NCI-H82 treated with DMSO at 0.1 percent for 48 hours (cell line): ENCODE results near the gene ACAD10.
"Not testable (repeated sequence)": the region's sequence is repeated elsewhere in the genome, so short reads cannot be mapped to it uniquely, and the experiment has no call there.

Source experiments
- DNase-seq: peaks from one replicate; lab custom pipeline; 2025; ENCODE audit not compliant: unreplicated experiment; lab: John Stamatoyannopoulos, UW

Gene ACAD10

DNA sequence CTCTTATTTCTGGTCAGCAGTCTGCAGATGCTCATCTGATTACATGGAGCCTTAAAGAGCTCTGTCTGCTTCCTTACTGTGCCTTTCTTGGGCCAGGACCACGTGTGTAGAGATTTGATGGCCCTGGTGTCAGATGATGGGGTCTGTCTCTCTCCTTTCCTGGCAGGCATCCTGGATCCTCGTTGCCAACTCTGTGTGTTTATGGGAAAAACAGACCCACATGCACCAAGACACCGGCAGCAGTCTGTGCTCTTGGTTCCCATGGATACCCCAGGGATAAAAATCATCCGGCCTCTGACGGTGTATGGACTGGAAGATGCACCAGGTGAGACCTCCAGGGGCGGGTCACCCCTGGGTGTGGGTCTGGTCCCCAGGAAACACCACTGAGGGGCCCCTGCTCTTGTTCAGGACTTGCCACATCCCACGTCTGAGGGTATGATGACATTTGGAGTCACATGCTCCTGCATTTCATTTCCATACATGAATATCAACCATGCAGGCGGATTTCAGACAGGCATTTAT is 62.4 kb downstream of the ACAD10 start:
- DNase-seq, result no peak

DNA sequence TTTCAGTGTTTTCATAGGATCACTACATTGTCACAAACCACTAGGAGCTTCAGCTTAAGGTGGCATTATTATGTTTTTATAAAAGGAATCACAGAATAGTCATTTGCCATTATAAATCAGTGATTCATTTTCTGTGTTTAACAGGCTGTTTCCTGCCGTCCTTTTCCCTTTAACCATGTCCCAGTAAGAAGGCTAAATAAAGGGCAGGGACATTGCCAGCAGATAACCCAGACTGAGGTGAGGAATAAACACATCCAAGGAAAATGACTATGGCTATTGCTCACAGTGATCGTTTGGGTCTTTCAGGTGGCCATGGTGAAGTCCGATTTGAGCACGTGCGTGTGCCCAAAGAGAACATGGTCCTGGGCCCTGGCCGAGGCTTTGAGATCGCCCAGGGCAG is 63.0 kb downstream of the ACAD10 start:
- no peak for DNase-seq

DNA sequence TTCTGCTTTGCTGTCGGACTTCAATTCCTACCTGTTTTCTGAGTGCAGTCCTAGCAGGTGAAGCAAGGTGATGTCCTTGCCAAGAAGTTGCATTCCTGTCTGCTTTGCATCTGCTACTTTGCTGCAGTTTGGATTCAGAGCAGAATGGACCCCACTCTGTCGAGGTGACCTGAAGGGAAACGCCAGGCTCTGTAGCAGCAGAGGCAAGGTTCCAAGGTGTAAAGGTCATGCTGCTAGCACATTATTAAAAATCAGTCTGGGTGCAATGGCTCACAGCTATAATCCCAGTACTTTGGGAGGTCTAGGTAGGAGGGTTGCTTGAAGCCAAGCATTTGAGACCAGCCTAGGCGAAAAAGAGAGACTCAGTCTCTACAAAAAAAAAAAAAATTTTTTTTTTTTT is 63.5 kb downstream of the ACAD10 start:
- no peak for DNase-seq

DNA sequence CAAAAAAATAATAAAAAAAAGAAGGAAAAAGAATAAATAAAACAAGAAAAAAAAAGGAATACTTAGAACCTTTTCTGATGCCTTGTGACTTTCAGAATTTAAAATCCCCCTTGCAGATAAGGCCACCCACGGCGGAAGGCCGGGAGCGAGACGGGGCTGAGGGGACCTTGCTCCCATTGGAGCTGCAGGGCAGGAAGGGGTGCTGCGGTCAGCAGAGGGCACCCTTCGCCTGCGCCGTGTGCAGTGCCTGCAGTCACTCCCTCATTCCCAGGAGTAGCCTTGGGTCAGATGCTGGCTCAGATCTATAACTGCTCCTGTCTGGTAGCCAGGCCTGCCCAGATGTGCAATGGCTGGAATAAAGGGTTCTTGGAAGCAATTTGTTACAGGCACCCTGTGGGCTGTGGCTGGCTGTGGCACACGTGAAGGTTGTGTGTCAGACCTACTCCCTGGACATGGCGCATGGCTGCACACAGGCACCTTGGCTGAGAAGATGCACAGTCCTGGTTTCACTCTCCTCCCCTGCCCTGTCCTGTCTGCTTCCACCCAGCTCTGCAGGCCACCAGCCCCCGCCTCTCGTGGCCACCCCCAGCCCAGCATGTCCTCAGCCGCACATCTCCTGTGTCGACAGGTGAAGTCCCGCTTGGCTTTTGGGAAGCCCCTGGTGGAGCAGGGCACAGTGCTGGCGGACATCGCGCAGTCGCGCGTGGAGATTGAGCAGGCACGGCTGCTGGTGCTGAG is 67.5 kb downstream of the ACAD10 start:
- no peak for DNase-seq

DNA sequence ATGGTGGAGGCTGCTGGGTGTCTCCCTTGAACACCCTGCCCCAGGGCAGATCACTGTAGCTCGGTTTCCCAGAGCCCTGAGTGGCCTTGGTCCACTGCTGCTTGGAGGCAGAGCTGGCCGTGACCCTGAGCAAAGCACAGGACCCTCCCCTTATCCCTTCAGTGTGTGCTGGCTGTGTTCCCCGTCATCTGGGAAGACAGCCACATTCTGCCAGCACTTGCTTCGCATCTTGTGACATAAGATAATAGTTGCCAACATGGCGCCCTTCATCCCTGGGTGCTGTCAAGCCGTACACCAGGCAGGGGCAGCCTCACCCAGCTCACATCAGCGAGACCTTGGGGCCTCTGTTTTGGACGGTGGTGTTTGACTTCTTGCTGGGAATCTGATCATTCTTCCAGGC is 68.8 kb downstream of the ACAD10 start:
- no peak for DNase-seq

DNA sequence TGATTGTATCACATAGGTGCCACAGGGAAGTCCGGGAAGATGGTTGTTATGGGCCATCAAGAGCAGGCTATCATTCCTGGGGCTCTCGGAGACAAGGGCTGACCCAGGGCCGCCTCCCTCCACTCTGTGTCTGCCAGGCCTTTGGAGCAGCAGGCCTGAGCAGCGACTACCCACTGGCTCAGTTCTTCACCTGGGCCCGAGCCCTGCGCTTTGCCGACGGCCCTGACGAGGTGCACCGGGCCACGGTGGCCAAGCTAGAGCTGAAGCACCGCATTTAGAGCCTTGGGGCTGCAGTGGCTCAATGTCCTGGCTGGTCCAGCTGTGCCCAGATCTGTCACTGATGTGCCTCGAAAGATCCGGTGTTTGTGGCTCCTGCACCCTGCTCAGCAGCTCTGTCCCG is 70.3 kb downstream of the ACAD10 start:
- DNase-seq, result no peak

DNA sequence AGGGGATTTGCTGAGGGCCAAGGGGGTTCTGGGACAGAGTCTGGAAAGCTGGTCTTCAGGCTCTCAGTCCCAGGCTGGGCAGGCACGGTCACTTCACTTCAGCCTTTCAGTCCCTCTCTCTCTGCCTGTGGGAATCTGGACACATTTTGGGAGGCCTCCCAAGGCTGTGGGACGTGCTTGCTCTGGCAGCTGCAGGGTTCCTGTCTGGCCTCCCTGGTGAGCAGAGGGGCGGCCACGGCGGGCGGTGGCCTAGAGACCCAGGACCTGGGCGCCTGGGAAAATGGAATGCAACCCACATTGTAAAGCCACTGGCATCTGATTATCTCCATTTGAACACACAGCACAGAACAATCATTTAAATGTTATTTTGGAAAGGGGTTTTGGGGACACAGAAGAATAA is 70.8 kb downstream of the ACAD10 start:
- no peak for DNase-seq

DNA sequence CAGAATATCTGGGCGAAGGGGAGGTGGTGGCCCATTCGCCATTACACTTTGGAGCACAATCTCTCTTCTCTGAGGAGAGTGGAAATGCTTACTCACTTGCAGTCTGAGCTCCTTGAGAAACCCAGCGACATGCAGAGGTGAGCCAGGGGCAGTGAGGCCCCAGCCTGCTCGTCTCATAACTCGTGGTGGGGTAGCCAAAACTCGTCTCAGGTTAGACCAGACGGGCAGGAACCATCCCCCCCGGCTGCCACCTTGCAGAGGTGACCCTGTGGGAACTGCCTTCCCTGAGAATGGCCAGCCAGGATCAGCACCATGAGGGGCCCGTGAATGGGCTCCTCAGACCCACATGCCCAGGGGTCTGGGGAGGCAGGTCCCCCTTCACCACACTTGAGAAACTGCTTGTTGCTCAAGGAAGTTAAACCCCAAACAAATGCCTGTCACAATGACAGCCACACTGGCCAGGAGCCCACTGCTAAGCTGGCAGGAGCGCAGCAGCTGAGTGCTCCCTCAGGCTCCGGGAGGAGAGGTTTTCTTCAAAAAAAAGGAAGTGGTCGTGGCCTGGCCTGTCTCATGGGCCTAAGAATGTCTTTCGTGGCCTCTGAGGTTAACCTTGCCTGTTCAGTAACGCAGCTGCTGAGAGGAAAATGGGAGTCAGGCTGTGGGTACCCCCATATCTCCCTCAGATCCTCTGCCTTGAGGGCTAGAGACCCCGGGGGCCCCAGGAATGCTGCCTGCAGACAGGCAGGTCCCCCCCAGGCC is 71.7 kb downstream of the ACAD10 start:
- DNase-seq, result no peak

DNA sequence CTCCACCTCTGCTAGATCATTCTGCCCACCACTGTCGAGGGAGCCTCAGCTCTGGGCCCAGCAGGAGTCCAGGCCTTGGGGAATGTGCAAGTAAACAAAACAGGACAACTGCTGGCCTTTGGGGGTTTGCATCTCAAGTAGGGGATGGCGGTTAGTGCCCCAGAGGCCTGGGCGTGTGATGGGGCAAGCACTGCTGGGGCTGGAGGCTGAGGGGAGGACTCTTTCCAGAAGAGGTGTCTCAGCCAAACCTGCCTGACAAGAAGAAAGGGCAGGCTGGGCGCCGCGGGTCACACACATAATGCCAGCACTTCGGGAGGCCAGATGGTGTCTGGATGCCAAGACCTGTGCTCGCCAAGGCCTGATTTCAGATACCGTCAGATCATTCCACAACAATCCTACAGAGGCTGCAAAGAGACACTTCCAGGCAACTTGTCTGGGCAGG is 72.3 kb downstream of the ACAD10 start:
- DNase-seq, result no peak

DNA sequence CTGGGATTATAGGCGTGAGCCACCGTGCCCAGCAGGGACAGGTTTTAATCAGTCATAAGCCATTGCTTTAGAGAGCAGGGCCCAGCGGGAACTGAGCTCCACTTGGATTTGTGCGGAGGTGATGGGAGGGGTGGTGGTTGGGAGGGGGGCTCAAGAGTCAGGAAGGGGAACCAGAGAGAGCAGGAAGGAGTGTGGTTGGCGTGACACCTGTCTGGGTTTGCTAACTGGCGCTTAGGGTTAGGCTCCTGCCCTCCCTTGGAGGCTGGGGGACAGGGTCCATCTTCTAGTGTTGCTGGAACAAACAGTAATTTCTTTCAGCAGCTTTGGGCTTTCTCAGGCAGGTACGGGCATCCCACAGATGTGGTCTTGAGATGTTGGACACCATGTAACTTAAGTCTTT is 73.4 kb downstream of the ACAD10 start:
- DNase-seq, result peak; percentile 49

DNA sequence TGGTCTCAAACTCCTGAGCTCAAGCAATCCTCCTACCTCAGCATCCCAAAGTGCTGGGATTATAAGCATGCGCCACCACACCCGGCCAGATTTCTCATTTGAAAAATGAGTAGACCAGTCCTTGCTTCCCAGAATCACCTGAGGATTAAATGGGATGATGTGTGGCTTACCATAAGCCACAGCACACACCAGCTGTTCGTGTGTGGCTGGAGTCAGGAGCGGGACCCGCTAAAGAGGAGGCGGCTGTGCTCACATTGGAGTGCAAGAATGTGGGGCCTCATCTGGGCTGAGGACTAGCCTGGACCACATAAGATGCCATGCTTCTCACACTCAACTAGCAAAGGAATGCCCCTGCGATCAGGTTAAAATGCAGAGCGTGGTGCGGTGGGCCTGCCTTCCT is 74.1 kb downstream of the ACAD10 start:
- peak; percentile 93 for DNase-seq

DNA sequence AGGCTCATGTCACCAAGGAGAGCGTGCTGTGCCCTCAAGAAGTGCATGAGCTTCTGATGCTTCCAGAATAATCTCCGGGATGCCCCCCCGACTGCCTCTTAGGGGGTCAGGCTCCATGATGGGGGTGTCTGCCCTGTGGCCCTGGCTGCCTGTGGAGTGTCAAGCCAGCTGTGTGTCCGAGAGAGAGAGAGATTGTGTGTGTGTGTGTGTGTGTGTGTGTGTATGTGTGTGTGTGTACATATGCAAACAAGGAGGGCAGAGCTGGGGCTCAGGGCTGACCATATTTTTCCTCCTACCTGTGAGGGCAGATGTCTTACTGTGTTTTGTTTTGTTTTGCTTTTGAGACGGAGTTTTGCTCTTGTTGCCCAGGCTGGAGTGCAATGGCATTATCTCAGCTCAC is 75.2 kb downstream of the ACAD10 start:
- DNase-seq, result no peak

DNA sequence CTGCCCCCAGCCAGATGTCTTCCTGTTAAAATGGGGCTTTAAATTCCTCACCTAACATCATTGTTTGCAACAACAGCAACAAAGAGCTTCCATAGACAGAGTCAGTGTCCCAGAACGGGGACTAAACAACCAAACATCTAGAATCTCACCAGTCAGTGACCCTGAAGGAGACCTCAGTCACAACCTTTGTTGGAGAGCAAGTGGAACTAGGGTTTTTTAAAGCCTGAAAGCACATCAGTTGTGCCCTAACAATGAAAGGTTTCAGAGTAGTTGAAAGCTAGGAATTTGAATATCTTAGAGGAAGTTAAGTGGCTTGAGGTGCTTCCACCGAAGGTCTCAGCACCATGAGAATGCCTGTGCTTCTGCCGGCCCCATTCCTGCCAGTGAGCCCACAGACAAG is 75.9 kb downstream of the ACAD10 start:
- DNase-seq, result no peak

DNA sequence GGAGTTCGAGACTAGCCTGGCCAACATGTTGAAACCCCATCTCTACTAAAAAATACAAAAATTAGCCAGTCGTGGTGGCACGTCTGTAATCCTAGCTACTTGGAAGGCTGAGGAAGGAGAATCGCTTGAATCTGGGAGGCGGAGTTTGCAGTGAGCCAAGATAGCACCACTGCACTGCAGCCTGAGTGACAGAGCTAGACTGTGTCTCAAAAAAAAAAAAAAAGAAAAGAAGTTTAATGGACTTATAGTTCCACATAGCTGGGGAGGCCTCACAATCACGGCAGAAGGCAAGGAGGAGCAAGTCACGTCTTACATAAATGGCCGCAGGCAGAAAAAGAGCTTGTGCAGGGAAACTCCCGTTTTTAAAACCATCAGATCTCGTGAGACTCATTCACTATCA is 77.7 kb downstream of the ACAD10 start:
- not testable (repeated sequence) for DNase-seq

DNA sequence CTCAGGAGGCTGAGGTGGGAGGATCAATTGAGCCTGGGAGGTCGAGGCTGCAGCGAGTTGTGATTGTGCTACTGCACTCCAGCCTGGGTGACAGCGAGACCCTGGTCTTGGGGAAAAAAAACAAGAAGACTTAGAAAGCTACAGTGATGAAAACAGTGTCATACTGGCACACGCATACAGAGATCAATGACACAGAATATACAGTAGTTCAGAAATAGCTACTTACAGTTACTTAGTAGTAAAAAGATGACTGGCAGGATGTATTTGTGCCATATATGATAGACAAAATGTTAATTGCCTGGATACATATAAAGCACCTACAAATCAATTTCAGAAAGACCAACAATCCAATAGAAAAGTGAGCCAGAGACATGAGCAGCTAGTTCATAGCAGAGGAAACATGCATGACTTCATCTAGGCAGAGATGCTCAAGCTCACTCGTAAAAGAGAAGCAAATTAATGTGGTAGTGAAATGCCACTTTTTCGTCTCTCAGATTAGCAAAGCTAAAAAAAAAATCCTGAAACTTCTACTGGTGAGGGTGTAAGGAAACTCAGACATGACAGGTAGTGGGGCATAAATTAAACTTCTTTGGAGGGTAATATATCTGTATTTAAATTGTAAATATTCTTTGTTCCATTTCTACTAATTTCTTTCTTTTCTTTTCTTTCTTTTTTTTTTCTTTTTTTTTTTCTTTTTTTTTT is 78.4 kb downstream of the ACAD10 start:
- no peak for DNase-seq

DNA sequence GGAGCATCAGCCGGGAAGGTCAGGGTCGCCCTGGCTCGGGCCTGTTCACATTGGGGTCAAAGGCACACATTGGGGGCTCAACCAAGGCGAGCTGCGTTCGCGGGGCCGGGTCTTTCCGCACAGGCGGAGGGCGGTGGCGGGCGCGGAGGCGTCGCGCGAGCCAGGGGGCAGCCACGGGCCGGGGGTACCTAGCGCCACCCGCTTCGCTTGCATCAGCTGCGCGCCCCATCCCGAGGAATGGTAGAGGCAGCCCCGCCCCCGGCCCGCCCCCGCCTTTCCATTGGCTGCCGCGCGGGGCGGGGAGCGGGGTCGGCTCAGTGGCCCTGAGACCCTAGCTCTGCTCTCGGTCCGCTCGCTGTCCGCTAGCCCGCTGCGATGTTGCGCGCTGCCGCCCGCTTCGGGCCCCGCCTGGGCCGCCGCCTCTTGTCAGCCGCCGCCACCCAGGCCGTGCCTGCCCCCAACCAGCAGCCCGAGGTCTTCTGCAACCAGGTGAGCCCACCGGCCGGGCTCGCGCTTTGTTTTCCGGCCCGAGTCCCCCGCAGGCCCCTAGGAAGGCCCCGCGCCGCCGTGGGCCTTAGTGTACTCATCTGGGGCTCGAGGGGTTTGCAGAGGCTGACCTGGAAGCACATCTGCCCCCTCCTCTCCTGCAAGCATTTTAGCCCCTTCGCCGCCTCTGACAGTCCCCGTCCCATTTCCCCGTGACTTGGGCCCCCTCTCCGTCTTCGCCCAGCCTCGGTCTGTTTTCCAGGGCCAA is 80.9 kb downstream of the ACAD10 start, which contains the start of gene ALDH2:
Gene ALDH2 (plus strand): TSS at position 326 of the 754 bp plus-strand sequence. CDS start 50 bp downstream, at position 376.
- DNase-seq, result peak; percentile 30

DNA sequence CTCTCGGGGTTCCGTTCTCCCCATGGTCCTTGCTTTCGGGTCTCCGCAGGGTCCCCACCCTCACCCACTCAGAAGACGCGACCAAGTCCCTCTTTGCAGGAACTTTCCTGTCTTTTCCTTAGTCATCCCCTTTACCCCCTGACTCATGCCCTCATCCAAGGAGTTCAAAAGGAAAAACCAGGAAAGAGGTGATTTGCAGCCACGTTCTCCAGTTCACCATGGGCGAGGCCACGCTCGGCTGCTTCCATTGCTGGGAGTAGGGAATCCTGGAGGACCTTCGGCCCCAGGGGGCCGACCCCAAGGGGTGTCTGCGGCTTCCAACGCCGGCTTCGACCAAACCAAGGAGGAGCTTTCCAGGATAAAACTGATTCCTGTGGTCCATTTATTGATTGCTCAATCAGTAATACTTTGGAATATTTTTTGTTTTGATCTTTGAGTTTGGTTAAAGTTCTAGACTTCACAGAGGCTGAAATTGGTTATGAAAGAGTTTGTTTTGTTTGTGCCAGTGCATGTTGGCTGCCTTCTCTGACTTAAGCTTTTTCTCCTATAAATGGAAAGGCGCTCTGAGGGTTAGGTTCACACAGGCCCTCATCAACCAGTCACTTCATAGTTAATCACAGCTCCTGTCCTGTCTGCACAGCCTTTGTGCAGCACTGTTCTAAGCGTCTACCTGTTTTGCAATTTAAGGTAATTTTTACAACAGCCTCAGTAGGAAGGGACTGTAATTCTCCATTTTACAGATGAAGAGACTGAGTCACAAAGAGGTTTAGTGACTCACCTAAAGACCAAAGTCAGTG is 81.7 kb downstream of the ACAD10 start:
- DNase-seq, result no peak

DNA sequence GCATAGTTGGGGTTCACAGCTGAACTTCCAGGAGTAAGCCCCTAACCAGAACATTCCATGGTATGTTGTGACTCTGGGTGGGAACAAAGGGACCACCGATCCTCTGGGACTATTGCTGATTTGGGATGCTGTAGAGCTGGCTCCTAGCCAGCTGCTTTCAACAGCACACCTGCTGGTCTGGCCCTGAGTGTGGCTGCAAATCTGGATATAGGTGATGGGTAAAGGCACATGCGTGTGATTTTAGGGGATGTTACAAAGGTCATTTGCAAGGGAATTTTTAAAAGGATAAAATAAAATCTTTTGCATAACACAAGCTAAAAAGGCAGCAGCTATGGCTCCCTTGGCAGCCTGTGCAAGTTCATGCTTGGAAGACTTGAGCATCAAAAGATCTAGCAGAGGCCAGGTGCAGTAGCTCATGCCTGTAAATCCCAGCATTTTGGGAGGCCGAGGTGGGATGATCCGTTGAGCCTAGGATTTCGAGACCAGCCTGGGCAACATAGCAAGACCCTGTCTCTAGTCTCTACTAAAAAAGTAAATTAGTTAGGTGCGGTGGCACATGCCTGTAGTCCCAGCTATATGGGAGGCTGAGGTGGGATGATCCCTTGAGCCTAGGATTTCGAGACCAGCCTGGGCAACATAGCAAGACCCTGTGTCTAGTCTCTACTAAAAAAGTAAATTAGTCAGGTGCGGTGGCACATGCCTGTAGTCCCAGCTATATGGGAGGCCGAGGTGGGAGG is 82.5 kb downstream of the ACAD10 start:
- DNase-seq, result no peak

DNA sequence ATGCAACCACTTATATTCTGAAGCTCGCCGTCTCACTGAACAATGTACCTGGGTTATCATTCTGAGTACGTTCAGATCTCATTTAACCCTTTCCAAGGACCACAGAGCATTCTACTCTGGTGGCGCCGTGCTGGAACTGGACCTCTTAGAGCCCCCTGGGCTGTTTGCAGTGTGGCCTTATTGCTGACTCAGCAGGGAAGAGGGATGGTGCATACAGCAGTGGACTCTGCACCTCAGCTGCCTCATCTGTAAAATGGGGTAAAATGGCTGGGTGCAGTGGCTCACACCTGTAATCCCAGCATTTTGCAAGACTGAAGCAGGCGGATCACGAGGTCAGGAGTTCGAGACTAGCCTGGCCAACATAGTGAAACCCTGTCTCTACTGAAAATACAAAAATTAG is 83.7 kb downstream of the ACAD10 start:
- DNase-seq, result no peak
